Endothelial cell of umbilical vein (primary cell): Measurements from ENCODE around the gene C8G. TPM values are rescaled to one million over a fixed set of nuclear protein-coding genes. Genes with fewer than 3 reads are reported as not detected.

Experiments used
- BruUV-seq: library from RNA; stranded (reverse); fragments of 400-500 nt; replicated peaks from 2 replicates; lab custom pipeline; 2021; lab: Mats Ljungman, UMichigan
- CTCF ChIA-PET: fragments of 300-600, 350-600 bp; sonication (Branson Sonifier 250); formaldehyde crosslinking; loops from one replicate; lab custom pipeline; 2021; ENCODE audit warnings: antibody characterized with exemption, inconsistent platforms; lab: Charles Lee
- POLR2A ChIA-PET: fragments of 300-600, 350-600 bp; sonication (Branson Sonifier 250); formaldehyde crosslinking; loops from one replicate; lab custom pipeline; 2021; ENCODE audit warnings: antibody characterized with exemption, inconsistent platforms; lab: Charles Lee
- DNase-seq: peaks from one replicate; pipeline ENCODE4 v3.0.0-alpha.2; 2011; ENCODE audit warnings: low read depth, low spot score
- FAIRE-seq: peaks from 2 replicates; lab custom pipeline; 2011; peaks lifted over from hg19 to GRCh38; lab: Jason Lieb, UNC
- H2AFZ ChIP-seq: 2 replicates; pipeline ENCODE4 v1.6.0; 2012; ENCODE audit warnings: low read depth, low read length, control low read depth, inconsistent platforms
- H3K27ac ChIP-seq: 2 replicates; pipeline ENCODE4 v1.5.1; 2011; ENCODE audit warnings: low read depth, mild to moderate bottlenecking, control low read depth, low read length, moderate library complexity; ENCODE audit not compliant: insufficient read depth
- H3K27me3 ChIP-seq, 2 experiments: 2 replicates each; pipeline versions ENCODE4 v1.6.0 to v1.6.1; 2011; ENCODE audit warnings: low read length in 2 of 2, mixed read lengths in 1 of 2; ENCODE audit not compliant: control insufficient read depth in 2 of 2, insufficient read depth in 2 of 2
- H3K36me3 ChIP-seq, 2 experiments: 2 replicates in 1 of 2; 3 replicates in 1 of 2; pipeline ENCODE4 v1.5.1; 2011; ENCODE audit warnings: low read length in 2 of 2, mild to moderate bottlenecking in 1 of 2, moderate library complexity in 1 of 2; ENCODE audit not compliant: control insufficient read depth in 2 of 2, insufficient read depth in 2 of 2; ENCODE audit errors: extremely low read depth in 1 of 2
- H3K4me1 ChIP-seq: 3 replicates; pipeline ENCODE4 v1.5.1; 2011; ENCODE audit warnings: mild to moderate bottlenecking, low read length; ENCODE audit not compliant: control insufficient read depth, insufficient read depth; ENCODE audit errors: extremely low read depth
- H3K4me2 ChIP-seq: 2 replicates; pipeline ENCODE4 v1.6.1; 2011; ENCODE audit warnings: low read length, control low read depth, mixed read lengths; ENCODE audit not compliant: insufficient read depth
- H3K4me3 ChIP-seq, 3 experiments: fragments of 200-600 bp in 1 of 3; sonication (generic), shearing (Covaris generic) in 1 of 3; replicated peaks in 1 of 3; 2 replicates each; pipeline ENCODE4 v1.5.1; 2011 to 2016; ENCODE audit warnings: control low read depth in 3 of 3, low read length in 3 of 3, mild to moderate bottlenecking in 2 of 3, inconsistent platforms in 1 of 3, low read depth in 1 of 3, moderate library complexity in 1 of 3; ENCODE audit not compliant: insufficient read depth in 1 of 3
- H3K79me2 ChIP-seq: 2 replicates; pipeline ENCODE4 v1.6.0; 2012; ENCODE audit warnings: low read length, inconsistent platforms; ENCODE audit not compliant: control insufficient read depth, insufficient read depth
- H3K9ac ChIP-seq: replicated peaks from 2 replicates; pipeline ENCODE3; 2011; ENCODE audit warnings: low read length, control low read depth; ENCODE audit not compliant: insufficient read depth; ENCODE audit errors: extremely low read depth
- H3K9me1 ChIP-seq: replicated peaks from 3 replicates; pipeline ENCODE4 v1.6.0; 2011; ENCODE audit warnings: mild to moderate bottlenecking, low read length; ENCODE audit not compliant: control insufficient read depth, insufficient read depth; ENCODE audit errors: extremely low read depth
- H3K9me3 ChIP-seq: replicated peaks from 2 replicates; pipeline ENCODE4 v1.5.1; 2012; ENCODE audit warnings: low read length, inconsistent platforms; ENCODE audit not compliant: control insufficient read depth, insufficient read depth
- H4K20me1 ChIP-seq: replicated peaks from 2 replicates; pipeline ENCODE3; 2011; ENCODE audit warnings: mild to moderate bottlenecking, low read length; ENCODE audit not compliant: control insufficient read depth, insufficient read depth; ENCODE audit errors: extremely low read depth
- EZH2 ChIP-seq: IDR thresholded peaks from 2 replicates; pipeline ENCODE4 v1.6.1; 2012; ENCODE audit warnings: borderline replicate concordance, low read depth, mild to moderate bottlenecking, moderate library complexity, low read length, inconsistent platforms; ENCODE audit not compliant: severe bottlenecking
- JUN ChIP-seq: IDR thresholded peaks from 2 replicates; pipeline ENCODE4 v1.6.1; 2011; ENCODE audit warnings: borderline replicate concordance, low read depth; ENCODE audit not compliant: insufficient read length, insufficient read depth
- MYC ChIP-seq: IDR thresholded peaks from one replicate; pipeline ENCODE4 v1.6.1; 2011; ENCODE audit warnings: mild to moderate bottlenecking, low read depth, low read length
- POLR2AphosphoS5 ChIP-seq: IDR thresholded peaks from 2 replicates; pipeline ENCODE4 v1.6.1; 2012; ENCODE audit warnings: low read depth, mild to moderate bottlenecking, control low read depth, low read length, moderate library complexity; ENCODE audit not compliant: insufficient read depth
- dilution Hi-C: fragments of 300-500 bp; cut with MboI; formaldehyde crosslinking; loops from one replicate; pipeline ENCODE4 v1.15.0; 2019; ENCODE audit warnings: low sequenced_read_pairs; ENCODE audit not compliant: extremely low pct_ligation_motif_present
- intact Hi-C: fragments of 100-400 bp; cut with micrococcal nuclease; formaldehyde crosslinking; loops from one replicate; pipeline ENCODE4 v1.10.0; 2022
- polyA plus RNA-seq, 4 experiments: library from polyadenylated mRNA; depleted of rRNA in 3 of 4; stranded (reverse) in 3 of 4; unstranded in 1 of 4; fragments of >200 nt; gene quantifications; 2 replicates each; pipeline versions ENCODE4 v1.2.1 to v1.2.3, GENCODE V29; 2011 to 2012; ENCODE audit warnings: missing spikeins in 1 of 4
- total RNA-seq: library from RNA; stranded (reverse); gene quantifications from 2 replicates; pipeline ENCODE4 v1.2.3, GENCODE V29; 2021
- TF ChIP-seq, protein P1 (sequence below), 2 donors: IDR thresholded peaks; 1 replicate in 1 of 2; 2 replicates in 1 of 2; pipeline ENCODE4 v1.5.1; 2011; ENCODE audit warnings: low read length in 2 of 2, mild to moderate bottlenecking in 2 of 2, moderate library complexity in 2 of 2, control low read depth in 1 of 2, inconsistent platforms in 1 of 2, low read depth in 1 of 2; ENCODE audit not compliant: insufficient read depth in 1 of 2; ENCODE audit errors: extremely low read depth in 1 of 2

C8G gene
- total and polyA plus RNA-seq, 2 donors (not counting 3 experiments of a cell fraction or from before 2014, with no cell fraction given), result 0.47 to 1.9 TPM

DNA sequence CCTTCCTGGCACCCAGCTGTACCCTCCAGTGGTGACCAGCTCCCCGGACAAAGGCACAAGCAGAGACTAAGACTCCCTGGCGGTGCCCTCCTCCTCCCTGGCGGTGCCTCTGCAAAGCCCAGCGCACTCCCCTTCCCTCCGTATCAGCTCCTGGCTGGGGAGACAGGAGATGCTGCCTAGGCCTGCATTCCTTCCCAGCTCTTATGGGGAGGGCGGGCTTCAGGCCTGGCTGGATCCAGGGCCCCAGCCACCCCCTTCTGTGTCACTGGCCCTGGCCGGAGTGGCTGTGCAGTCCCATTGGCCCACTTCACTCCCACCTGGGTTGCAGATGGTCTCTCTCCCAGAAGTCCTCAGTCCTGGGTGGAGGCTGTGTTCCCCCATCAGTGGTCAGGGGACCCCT lies 13.4 kb downstream of the C8G start:
- no peak for DNase-seq
- Histone ChIP-seq H2AFZ (no peak overlapping the region), H3K27ac (no peak overlapping the region), H3K9me3 (no peaks in the 10 kb centered on the region), H3K9me1 (no peaks in the 10 kb centered on the region), H3K36me3 (no peaks in the 10 kb centered on the region), H3K27me3 (no peaks in the 10 kb centered on the region), H3K79me2 (no peaks in the 10 kb centered on the region), H3K4me2 (no peak overlapping the region), H3K4me1 (no peaks in the 10 kb centered on the region), H3K9ac (no peak overlapping the region), H3K4me3 (no peak overlapping the region), H4K20me1 (no peaks in the 10 kb centered on the region)
- CTCF ChIA-PET, result no interaction called here
- TF ChIP-seq EZH2, result no peak
- TF ChIP-seq POLR2AphosphoS5, result no peak
- no peak for TF ChIP-seq MYC
- TF ChIP-seq, protein P1, sequence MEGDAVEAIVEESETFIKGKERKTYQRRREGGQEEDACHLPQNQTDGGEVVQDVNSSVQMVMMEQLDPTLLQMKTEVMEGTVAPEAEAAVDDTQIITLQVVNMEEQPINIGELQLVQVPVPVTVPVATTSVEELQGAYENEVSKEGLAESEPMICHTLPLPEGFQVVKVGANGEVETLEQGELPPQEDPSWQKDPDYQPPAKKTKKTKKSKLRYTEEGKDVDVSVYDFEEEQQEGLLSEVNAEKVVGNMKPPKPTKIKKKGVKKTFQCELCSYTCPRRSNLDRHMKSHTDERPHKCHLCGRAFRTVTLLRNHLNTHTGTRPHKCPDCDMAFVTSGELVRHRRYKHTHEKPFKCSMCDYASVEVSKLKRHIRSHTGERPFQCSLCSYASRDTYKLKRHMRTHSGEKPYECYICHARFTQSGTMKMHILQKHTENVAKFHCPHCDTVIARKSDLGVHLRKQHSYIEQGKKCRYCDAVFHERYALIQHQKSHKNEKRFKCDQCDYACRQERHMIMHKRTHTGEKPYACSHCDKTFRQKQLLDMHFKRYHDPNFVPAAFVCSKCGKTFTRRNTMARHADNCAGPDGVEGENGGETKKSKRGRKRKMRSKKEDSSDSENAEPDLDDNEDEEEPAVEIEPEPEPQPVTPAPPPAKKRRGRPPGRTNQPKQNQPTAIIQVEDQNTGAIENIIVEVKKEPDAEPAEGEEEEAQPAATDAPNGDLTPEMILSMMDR (IDR thresholded peaks at IDR 0.05; ENCODE audit: extremely low read depth in 1 of 2, insufficient read depth in 1 of 2, low read depth in 1 of 2, low read length in 2 of 2), result no peak
- no peak for TF ChIP-seq JUN
- no TSS peak for BruUV-seq
- intact Hi-C loops (no loop called here), dilution Hi-C loops (no loop called here)
- POLR2A ChIA-PET, result no interaction called here
- FAIRE-seq, result no peak
